GM23338 (cell line): ENCODE data around the gene OASL.

Experiments used
- CREB1 ChIP-seq: fragments of 250-450 bp; sonication (Bioruptor Pico); IDR thresholded peaks from 2 replicates; pipeline ENCODE4 v1.5.0; 2020; ENCODE audit warnings: low read depth, mild to moderate bottlenecking, moderate library complexity
- CTCF ChIP-seq, 2 experiments: fragments of 200-600 bp in 1 of 2; sonication (generic) in 1 of 2; conservative IDR thresholded peaks; 2 replicates each; pipeline versions ENCODE4 v1.5.1 to v1.6.1; 2016 to 2017; ENCODE audit warnings: antibody characterized with exemption in 2 of 2, low read depth in 2 of 2, mild to moderate bottlenecking in 2 of 2, moderate library complexity in 1 of 2
- ETS1 ChIP-seq: IDR thresholded peaks from 2 replicates; pipeline ENCODE4 v1.6.1; 2016; ENCODE audit warnings: antibody characterized with exemption
- EZH2 ChIP-seq: fragments of 200-600 bp; sonication (generic); IDR thresholded peaks from one replicate; pipeline ENCODE4 v1.8.0; 2017; ENCODE audit warnings: antibody characterized with exemption, mild to moderate bottlenecking, low read depth; ENCODE audit not compliant: unreplicated experiment
- EZH2phosphoT487 ChIP-seq: fragments of 200-600 bp; sonication (generic); IDR thresholded peaks from one replicate; pipeline ENCODE4 v1.8.1; 2018; ENCODE audit warnings: antibody characterized with exemption; ENCODE audit not compliant: unreplicated experiment
- JUNB ChIP-seq: IDR thresholded peaks from one replicate; pipeline ENCODE4 v1.6.1; 2016; ENCODE audit warnings: antibody characterized with exemption; ENCODE audit not compliant: unreplicated experiment
- NANOG ChIP-seq: IDR thresholded peaks from 2 replicates; pipeline ENCODE4 v1.6.1; 2016; ENCODE audit warnings: antibody characterized with exemption, borderline replicate concordance
- POLR2AphosphoS5 ChIP-seq: IDR thresholded peaks from 2 replicates; pipeline ENCODE4 v1.6.1; 2016; ENCODE audit warnings: antibody characterized with exemption, low read depth
- REST ChIP-seq: IDR thresholded peaks from one replicate; pipeline ENCODE4 v1.6.1; 2018; ENCODE audit warnings: antibody characterized with exemption; ENCODE audit not compliant: unreplicated experiment
- STAT1 ChIP-seq: IDR thresholded peaks from one replicate; pipeline ENCODE4 v1.6.1; 2016; ENCODE audit warnings: antibody characterized with exemption; ENCODE audit not compliant: unreplicated experiment
- ZNF114 ChIP-seq: fragments of 250-450 bp; sonication (Bioruptor Pico); IDR thresholded peaks from 2 replicates; pipeline ENCODE4 v1.5.0; 2020; ENCODE audit warnings: mild to moderate bottlenecking, moderate library complexity
- ZNF331 ChIP-seq: fragments of 250-450 bp; sonication (Bioruptor Pico); IDR thresholded peaks from 2 replicates; pipeline ENCODE4 v1.5.0; 2020; ENCODE audit warnings: low read depth, mild to moderate bottlenecking, moderate library complexity
- ZNF462 ChIP-seq: fragments of 250-450 bp; sonication (Bioruptor Pico); IDR thresholded peaks from 2 replicates; pipeline ENCODE4 v1.5.0; 2020; ENCODE audit warnings: mild to moderate bottlenecking, moderate library complexity

- TF ChIP-seq EZH2 (no peak), REST (no peak), CTCF (conservative IDR thresholded peaks at IDR 0.05; ENCODE audit: low read depth in 2 of 2) (no peak), NANOG (no peak), POLR2AphosphoS5 (no peak), ETS1 (no peak), ZNF331 (no peak), EZH2phosphoT487 (no peak), CREB1 (CRISPR knock-in tag) (no peak), ZNF114 (CRISPR knock-in tag) (no peak), JUNB (no peak), STAT1 (no peak), ZNF462 (CRISPR knock-in tag) (no peak)
Measured at GRCh38 chr12:121034616-121035305, 4.3 kb downstream of the OASL start.
